RWPE2 (cell line): ENCODE data around the gene CLIC4.
"Not testable (repeated sequence)": the region's sequence is repeated elsewhere in the genome, so short reads cannot be mapped to it uniquely, and the experiment has no call there.

ENCODE experiments used
- ATAC-seq: fragments of 200-7000 bp; cut with Tn5 transposase; 3 replicates; pipeline ENCODE4 v1.9.1; 2021; ENCODE audit warnings: low read depth
- DNase-seq: peaks from one replicate; pipeline ENCODE4 v3.0.0-alpha.2; 2020; ENCODE audit warnings: low spot score
- H3K27ac ChIP-seq: fragments of 450-650 bp; 2 replicates; pipeline ENCODE4 v1.5.1; 2017; ENCODE audit warnings: mild to moderate bottlenecking; ENCODE audit not compliant: poor library complexity, severe bottlenecking
- H3K27me3 ChIP-seq: fragments of 250-450 bp; sonication (Bioruptor Pico); 2 replicates; pipeline ENCODE4 v1.5.1; 2021; ENCODE audit warnings: mild to moderate bottlenecking, moderate library complexity; ENCODE audit not compliant: insufficient read depth, poor library complexity, severe bottlenecking
- H3K36me3 ChIP-seq: fragments of 250-450 bp; sonication (Bioruptor Pico); 2 replicates; pipeline ENCODE4 v1.5.1; 2020; ENCODE audit warnings: low read depth, mild to moderate bottlenecking, moderate library complexity
- H3K4me1 ChIP-seq: fragments of 250-450 bp; sonication (Bioruptor Pico); 2 replicates; pipeline ENCODE4 v1.5.1; 2021; ENCODE audit warnings: mild to moderate bottlenecking, moderate library complexity; ENCODE audit not compliant: insufficient read depth, poor library complexity, severe bottlenecking
- H3K4me3 ChIP-seq: fragments of 250-450 bp; sonication (Bioruptor Pico); 2 replicates; pipeline ENCODE4 v1.5.1; 2021; ENCODE audit warnings: mild to moderate bottlenecking, moderate library complexity; ENCODE audit not compliant: severe bottlenecking
- H3K9me3 ChIP-seq: fragments of 250-450 bp; sonication (Bioruptor Pico); 2 replicates; pipeline ENCODE4 v1.5.1; 2021; ENCODE audit warnings: mild to moderate bottlenecking, moderate library complexity; ENCODE audit not compliant: severe bottlenecking
- CTCF ChIP-seq: fragments of 450-650 bp; IDR thresholded peaks from one replicate; pipeline ENCODE4 v1.5.1; 2017; ENCODE audit warnings: mild to moderate bottlenecking, moderate library complexity; ENCODE audit not compliant: poor library complexity, severe bottlenecking

Gene CLIC4

GRCh38 chr1:24782689-24783088, 37.4 kb downstream of the CLIC4 start:
- no peaks in the 10 kb centered on the region for H3K9me3 ChIP-seq
- H3K27me3 ChIP-seq, result no peaks in the 10 kb centered on the region
- DNase-seq, result no peak
- no peak overlapping the region for H3K27ac ChIP-seq
- no peak for TF ChIP-seq CTCF
- H3K4me1 ChIP-seq, result peaks cover 7% of the 10 kb centered on the region
- peaks cover 12% of the 10 kb centered on the region; the same call in 1 of the 2 replicates for H3K36me3 ChIP-seq
- no peak for ATAC-seq
- H3K4me3 ChIP-seq, result no peak overlapping the region

DNA sequence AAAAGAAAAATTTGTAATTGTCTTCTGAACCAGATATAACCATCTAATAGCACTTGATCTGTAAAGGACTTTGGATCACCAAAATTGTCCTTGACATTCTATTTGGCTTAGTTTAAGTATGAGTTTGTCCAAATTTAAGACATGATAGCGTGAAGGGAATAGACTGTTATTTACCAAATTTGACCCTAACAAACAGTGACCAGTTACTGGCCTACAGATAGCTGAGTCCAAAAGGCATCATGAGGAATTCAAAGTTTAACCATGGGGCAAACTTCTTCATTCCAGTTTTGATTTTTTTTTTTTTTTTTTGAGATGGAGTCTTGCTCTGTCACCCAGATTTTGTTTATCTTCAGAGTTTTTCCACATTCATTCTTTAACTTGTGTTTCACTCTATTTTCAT, 38.5 kb downstream of the CLIC4 start:
- no peak overlapping the region for H3K4me3 ChIP-seq
- no peak for DNase-seq
- peaks cover 7% of the 10 kb centered on the region for H3K4me1 ChIP-seq
- no peaks in the 10 kb centered on the region for H3K27me3 ChIP-seq
- H3K9me3 ChIP-seq, result no peaks in the 10 kb centered on the region
- TF ChIP-seq CTCF, result no peak
- H3K36me3 ChIP-seq, result peaks cover 9% of the 10 kb centered on the region; the same call in 1 of the 2 replicates
- H3K27ac ChIP-seq, result no peak overlapping the region
- no peak for ATAC-seq

DNA sequence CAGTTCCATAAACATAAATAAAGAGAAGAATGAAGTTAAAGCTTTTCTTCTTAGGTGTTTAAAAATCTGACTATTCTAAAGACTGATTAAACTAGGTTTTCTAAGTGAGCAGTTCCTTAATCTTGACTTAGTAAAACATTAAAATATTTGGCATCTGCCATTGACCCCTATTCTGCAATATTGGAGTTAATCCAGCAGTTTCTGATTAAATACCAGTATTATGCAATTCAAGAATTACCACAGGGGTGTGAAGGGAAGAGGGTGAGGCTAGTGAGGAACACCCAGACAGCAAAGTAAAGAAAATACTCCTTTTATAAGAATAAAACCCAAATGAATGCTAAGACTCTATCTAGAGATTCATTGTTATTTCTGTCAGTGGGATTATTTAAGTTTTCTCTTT, 40.9 kb downstream of the CLIC4 start:
- Histone ChIP-seq H3K9me3 (no peaks in the 10 kb centered on the region), H3K36me3 (peaks cover 12% of the 10 kb centered on the region), H3K27me3 (no peaks in the 10 kb centered on the region), H3K27ac (peak overlapping the region; percentile 6), H3K4me3 (no peak overlapping the region), H3K4me1 (peaks cover 7% of the 10 kb centered on the region)
- peak; percentile 57 for ATAC-seq
- no peak for TF ChIP-seq CTCF
- DNase-seq, result no peak

GRCh38 chr1:24790490-24790889, 45.2 kb downstream of the CLIC4 start:
- H3K9me3 ChIP-seq, result no peaks in the 10 kb centered on the region
- no peak overlapping the region for H3K4me3 ChIP-seq
- peaks cover 9% of the 10 kb centered on the region for H3K4me1 ChIP-seq
- ATAC-seq (no peak), DNase-seq (no peak)
- TF ChIP-seq CTCF, result no peak
- no peak overlapping the region for H3K27ac ChIP-seq
- peaks cover 6% of the 10 kb centered on the region for H3K36me3 ChIP-seq
- no peaks in the 10 kb centered on the region for H3K27me3 ChIP-seq

GRCh38 chr1:24793447-24794129, 48.3 kb downstream of the CLIC4 start:
- TF ChIP-seq CTCF, result no peak
- H3K27me3 ChIP-seq, result no peaks in the 10 kb centered on the region
- H3K4me3 ChIP-seq, result no peak overlapping the region
- peak overlapping the region; percentile 29 for H3K27ac ChIP-seq
- no peaks in the 10 kb centered on the region for H3K9me3 ChIP-seq
- no peak for DNase-seq
- H3K36me3 ChIP-seq, result peaks cover 19% of the 10 kb centered on the region
- peak; percentile 55 for ATAC-seq
- H3K4me1 ChIP-seq, result peaks cover 3% of the 10 kb centered on the region

- H3K27me3 ChIP-seq, DNase-seq, H3K27ac ChIP-seq, ATAC-seq, H3K4me3 ChIP-seq, H3K9me3 ChIP-seq, H3K4me1 ChIP-seq: not testable (repeated sequence)
- H3K36me3 ChIP-seq, result peaks cover 14% of the 10 kb centered on the region
These were observed 48.9 kb downstream of the CLIC4 start for GRCh38 chr1:24794130-24794502.
